ENCODE results near the gene TRIM71.
"Not testable (repeated sequence)": the region's sequence is repeated elsewhere in the genome, so short reads cannot be mapped to it uniquely, and the experiment has no call there.

TRIM71 gene

GRCh38 chr3:32819551-32820348 is 2.0 kb downstream of the TRIM71 start:
- no peak for DNase-seq

GRCh38 chr3:32820430-32820829 is 2.6 kb downstream of the TRIM71 start:
- DNase-seq = no peak

- no peak for DNase-seq
Measured at GRCh38 chr3:32820971-32821685, 3.3 kb downstream of the TRIM71 start.

GRCh38 chr3:32821686-32822296 is 4.0 kb downstream of the TRIM71 start:
- no peak for DNase-seq

- DNase-seq = no peak
Measured at GRCh38 chr3:32822609-32823498, 5.1 kb downstream of the TRIM71 start.

GRCh38 chr3:32823641-32824184 is 5.9 kb downstream of the TRIM71 start:
- DNase-seq = not testable (repeated sequence)

- no peak for DNase-seq
Measured at GRCh38 chr3:32825601-32826375, 8.0 kb downstream of the TRIM71 start.

- no peak for DNase-seq
Measured at GRCh38 chr3:32831062-32831461, 13.3 kb downstream of the TRIM71 start.

GRCh38 chr3:32831791-32832190 is 14.0 kb downstream of the TRIM71 start:
- DNase-seq = no peak

GRCh38 chr3:32832193-32832592 is 14.4 kb downstream of the TRIM71 start:
- DNase-seq = no peak

GRCh38 chr3:32835049-32835371 is 17.2 kb downstream of the TRIM71 start:
- DNase-seq = no peak

- DNase-seq = no peak
Measured at GRCh38 chr3:32835961-32836360, 18.2 kb downstream of the TRIM71 start.

- no peak for DNase-seq
Measured at GRCh38 chr3:32836601-32837000, 18.8 kb downstream of the TRIM71 start.

GRCh38 chr3:32837366-32837765 is 19.6 kb downstream of the TRIM71 start:
- DNase-seq = no peak

- no peak for DNase-seq
Measured at GRCh38 chr3:32837789-32838188, 20.0 kb downstream of the TRIM71 start.

GRCh38 chr3:32839714-32840085 is 21.9 kb downstream of the TRIM71 start:
- no peak for DNase-seq

GRCh38 chr3:32840086-32840841 is 22.5 kb downstream of the TRIM71 start:
- DNase-seq = no peak

- DNase-seq = no peak
Measured at GRCh38 chr3:32841341-32841740, 23.5 kb downstream of the TRIM71 start.

GRCh38 chr3:32841867-32842470 is 24.2 kb downstream of the TRIM71 start:
- DNase-seq = no peak

GRCh38 chr3:32842531-32842931 is 24.7 kb downstream of the TRIM71 start:
- DNase-seq = no peak

GRCh38 chr3:32842987-32843386 is 25.2 kb downstream of the TRIM71 start:
- DNase-seq = no peak

Data from inflammatory macrophage (primary cell).